ENCODE results near the gene PTPA. TPM values are rescaled to one million over a fixed set of nuclear protein-coding genes. Genes with fewer than 3 reads are reported as not detected.

PTPA gene
- total RNA-seq, 2 donors from 2014 or later, result 93.1 to 109 TPM

DNA sequence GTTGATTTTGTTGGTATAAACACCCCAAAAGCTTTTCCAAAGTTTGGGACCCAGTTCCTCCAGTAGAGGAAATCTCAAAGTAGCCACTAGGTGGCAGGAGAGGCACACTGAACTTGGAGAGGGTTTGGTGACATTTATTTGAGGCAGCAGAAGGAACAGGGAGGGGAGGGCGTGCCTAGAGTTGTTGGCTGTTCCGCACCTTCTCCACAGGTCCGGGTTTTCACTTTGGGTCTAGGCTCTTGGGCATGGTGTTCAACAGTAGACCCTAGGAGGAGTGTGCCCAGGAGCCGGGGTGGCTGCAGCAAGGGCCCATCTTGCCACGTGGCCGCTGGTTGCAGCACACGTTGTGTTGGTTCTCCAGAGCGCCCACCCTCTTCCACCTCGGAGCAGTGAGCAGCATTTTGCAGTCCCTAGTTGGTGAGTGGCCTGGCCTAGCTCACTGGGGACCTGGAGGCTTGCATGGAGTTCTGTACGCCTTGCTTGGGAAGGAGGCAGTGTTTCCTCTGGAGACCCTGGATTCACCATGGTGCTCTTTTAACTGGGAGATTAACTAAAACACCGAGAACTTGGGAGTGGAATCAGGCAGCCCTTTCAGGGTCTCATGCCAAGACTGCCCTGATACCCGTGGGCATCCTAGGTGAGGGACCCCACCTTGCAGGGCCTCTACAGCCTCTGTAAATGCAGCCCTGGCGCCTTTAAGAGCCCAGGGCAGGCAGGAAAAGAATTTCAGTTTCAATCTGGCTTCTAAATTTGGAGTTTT is 28.2 kb downstream of the PTPA start:
- H3K9me3 Mint-ChIP-seq, result no peaks in the 10 kb centered on the region
- DNase-seq (ENCODE audit: low spot score in 2 of 2), result peak; percentile 68 to 81
- ATAC-seq, result peak; percentile 53 to 65
- H3K27ac Mint-ChIP-seq, result peak overlapping the region; percentile 95 to 96
- peaks cover 4 to 6% of the 10 kb centered on the region in 2 donors for H3K36me3 Mint-ChIP-seq

DNA sequence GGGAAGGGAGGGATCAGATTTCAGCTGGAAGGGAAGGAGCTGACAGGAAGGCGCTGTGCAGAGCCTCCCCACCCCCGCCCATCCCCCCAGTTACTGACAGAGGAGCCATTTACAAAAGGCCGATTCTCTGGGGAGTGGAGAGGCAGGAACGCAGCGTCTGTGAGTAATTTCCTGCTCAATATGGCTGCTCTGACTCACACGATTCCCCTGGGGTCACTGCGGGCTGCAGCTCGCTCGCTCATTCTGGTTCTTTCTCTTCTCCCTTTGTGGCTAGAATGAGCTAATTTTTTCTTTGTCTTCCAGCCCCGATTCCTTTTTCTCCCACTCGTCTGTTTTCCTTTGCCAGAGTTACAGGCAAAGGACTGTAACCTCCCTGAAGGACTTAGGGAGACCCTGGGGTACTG is 28.8 kb downstream of the PTPA start:
- DNase-seq (ENCODE audit: low spot score in 2 of 2) (peak; percentile 74 to 85), ATAC-seq (peak; percentile 91)
- no peaks in the 10 kb centered on the region for H3K9me3 Mint-ChIP-seq
- H3K27ac Mint-ChIP-seq, result peak overlapping the region; percentile 95 to 96
- H3K36me3 Mint-ChIP-seq, result peaks cover 4 to 6% of the 10 kb centered on the region in 2 donors

DNA sequence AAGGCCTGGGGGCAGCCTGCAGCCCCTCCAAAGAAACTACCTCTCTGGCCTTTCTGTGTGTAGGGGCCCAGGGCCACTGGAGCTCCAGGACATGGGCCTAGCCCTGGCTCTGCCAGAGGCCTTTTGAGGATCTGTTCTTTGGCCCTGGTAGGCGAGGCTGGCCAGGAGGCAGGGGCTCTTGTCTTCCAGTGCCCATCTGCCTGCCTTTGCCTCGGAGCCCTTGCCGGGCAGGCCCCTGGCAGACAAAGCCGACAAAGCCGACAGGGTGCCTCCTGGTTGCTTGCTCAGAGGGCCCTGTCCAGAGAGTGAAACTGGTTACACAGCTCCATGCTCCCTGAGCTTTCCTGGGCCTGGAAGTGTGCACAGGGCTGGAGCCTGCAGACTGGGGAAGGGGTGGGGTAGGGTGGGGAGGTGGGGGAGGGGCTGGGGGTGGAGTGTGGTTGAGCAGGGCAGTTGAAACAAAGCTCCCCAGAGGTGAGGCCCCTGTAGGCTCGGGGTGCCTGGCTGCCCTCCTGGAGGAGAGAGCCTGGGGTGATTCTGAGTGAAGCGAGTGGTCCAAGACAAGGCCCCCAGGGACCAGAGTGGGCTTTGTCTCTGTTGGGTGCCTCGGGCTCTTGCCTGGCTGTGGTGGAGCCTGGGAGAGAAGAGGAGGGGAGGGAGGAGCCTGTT is 29.3 kb downstream of the PTPA start:
- H3K9me3 Mint-ChIP-seq, result no peaks in the 10 kb centered on the region
- peaks cover 4 to 6% of the 10 kb centered on the region in 2 donors for H3K36me3 Mint-ChIP-seq
- H3K27ac Mint-ChIP-seq, result peak overlapping the region; percentile 95 to 96
- peak; percentile 23 to 41 for ATAC-seq
- peak; percentile 28 to 69 for DNase-seq (ENCODE audit: low spot score in 2 of 2)

DNA sequence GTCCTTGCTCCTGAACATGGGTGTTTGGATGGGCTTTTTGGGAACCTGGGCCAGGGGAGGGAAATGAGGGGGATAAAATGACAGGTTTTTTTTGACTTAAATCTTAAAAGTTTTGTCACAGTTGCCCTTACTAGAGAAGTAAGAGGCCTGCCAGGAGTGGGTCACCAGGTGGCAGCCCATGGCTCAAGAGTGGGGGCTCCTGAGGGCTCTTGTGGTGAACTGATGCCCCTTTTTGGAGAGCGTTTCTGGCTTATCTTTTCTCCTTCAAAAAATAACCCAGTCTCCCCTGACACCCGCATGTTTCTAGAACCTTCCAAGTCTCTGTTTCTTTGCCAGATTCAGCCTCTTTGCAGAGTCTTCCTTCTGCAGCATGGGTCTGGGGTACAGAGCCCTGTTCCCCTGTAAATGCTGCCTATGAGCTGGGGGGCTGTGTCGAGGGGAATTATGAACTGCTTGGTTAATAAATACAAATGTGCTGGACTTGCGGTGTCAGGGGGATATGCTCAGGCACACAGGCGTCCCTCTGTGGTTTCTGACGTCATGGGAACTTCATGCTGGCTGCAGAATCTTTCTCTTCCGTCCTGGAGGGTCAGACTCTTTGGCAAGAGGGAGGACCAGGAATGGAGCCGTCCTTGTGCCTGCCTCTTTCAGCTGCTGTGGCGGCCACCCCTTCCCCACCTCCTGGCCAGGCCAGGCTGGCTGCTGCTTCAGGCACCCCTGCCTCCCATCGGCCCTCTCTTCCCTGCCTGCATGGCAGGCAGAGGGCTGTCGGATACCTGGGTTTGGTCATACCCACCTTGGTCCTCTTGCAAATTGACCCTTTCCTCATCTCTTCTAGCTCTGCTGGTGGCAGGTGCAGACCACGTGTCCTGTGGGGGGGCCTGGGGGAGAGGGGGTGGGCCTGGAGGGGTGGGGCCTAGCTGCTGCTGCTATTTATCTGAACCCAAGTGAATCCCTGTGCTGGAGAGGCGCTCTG is 30.1 kb downstream of the PTPA start:
- ATAC-seq (peak in 1 of 2 donors; percentile 10), DNase-seq (ENCODE audit: low spot score in 2 of 2) (peak in 1 of 2 donors; percentile 64)
- no peaks in the 10 kb centered on the region for H3K9me3 Mint-ChIP-seq
- H3K27ac Mint-ChIP-seq, result peak overlapping the region; percentile 95 to 96
- peaks cover 4 to 6% of the 10 kb centered on the region in 2 donors for H3K36me3 Mint-ChIP-seq

DNA sequence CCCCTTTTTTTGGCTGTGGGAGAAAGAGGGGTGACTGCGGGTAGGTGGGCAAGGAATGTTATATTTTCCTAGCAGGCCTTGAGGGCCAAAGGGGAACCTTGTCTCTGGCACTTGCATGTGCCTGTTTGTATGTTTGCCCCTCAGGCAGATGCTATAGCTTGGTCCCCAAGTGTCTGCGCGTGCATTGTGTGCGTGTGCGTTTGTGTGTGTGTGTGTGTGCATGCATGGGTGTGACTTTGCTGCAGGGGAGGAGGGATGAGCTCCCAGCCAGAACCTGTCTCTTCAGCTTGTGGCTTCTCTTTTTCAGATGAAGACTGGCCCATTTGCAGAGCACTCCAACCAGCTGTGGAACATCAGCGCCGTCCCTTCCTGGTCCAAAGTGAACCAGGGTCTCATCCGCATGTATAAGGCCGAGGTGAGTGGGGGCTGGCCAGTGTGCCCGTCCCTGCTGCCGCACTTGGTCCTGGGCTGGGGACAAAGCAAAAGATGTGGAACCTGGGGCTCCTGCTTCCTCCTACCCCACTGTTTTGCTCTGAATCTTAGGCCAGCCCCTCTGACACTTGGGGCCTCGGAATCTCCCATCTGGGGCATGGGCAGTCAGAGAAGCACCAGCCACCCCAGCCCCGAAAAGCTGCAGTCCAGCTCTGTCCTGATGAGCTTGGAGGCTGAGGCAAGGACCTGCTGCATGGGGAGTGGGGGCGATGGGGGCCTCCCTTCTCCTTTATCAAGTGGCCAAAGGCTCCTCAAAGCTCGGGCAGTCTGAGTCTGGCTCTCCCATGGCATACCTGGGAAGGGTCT is 31.1 kb downstream of the PTPA start:
- peak overlapping the region; percentile 29 to 95 for H3K27ac Mint-ChIP-seq
- no peak for DNase-seq (ENCODE audit: low spot score in 2 of 2)
- no peaks in the 10 kb centered on the region for H3K9me3 Mint-ChIP-seq
- no peak for ATAC-seq
- peaks cover 4 to 6% of the 10 kb centered on the region in 2 donors for H3K36me3 Mint-ChIP-seq

DNA sequence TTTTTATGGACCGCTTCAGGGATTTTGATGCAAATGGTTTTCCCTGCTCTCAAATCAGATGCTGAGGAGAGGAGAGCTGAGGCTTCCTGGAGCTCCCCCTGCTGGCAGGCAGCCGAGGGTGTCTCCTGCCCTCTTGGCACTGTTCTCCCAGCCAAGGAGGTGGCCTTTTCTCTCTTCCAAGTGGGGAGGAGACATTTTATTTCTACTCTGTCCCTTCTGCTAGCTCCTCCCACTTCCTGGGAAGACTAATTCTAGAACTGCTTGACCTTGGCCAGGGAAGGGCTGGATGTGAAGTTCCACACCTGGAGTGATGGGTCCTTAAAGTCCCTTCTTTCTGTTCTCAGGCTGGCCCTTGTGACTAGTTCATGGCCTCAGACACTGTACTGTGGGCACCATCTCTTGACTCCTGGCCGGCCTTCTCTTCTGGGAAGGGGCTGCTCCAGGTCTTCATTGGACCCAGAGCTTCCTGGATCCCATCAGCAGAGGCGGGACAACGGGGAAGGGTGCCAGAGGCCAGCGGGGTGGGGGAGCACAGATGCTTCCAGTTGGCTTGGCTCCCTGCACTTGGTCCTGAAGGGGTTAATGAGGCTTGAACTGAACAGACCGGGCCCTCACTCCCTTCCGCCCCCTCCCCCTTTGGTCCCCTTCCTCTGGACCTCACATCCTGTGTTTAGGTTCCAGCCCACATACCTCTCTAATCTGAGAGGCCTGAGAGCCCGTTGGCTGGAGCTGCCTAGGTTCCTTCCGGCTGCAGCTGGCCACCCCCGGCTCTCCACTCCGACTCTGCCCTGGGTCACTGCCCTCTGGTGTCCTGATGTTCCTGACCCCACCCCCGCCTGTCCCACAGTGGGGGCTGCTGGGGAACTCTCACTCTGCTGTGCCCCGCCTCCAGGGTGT is 32.1 kb downstream of the PTPA start:
- peak in 1 of 2 donors; percentile 81 for DNase-seq (ENCODE audit: low spot score in 2 of 2)
- peak in 1 of 2 donors; percentile 20 for ATAC-seq
- Mint-ChIP-seq H3K9me3 (no peaks in the 10 kb centered on the region), H3K27ac (peak overlapping the region; percentile 91 to 95), H3K36me3 (peaks cover 4 to 6% of the 10 kb centered on the region in 2 donors)

DNA sequence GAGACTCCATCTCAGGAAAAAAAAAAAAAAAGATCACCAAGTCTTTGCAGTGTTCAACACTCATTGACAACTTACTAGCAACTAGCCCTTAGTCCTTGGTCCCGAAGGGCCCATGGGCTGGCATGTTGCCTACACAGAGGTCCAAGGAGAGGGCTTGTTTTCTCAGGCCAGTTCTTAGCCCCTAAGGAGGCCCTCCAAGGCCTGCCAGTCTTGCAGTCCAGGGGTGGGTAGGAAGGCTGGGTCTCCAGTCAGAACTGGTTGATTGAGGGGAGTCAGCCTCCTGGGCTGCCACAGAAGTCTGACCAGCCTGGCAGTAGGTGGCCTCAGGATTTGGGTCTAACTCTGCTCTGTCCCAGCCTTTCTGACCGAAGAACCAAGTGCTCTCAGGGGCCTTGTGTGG is 34.1 kb downstream of the PTPA start:
- ATAC-seq, result no peak
- H3K36me3 Mint-ChIP-seq, result peaks cover 4 to 6% of the 10 kb centered on the region in 2 donors
- H3K27ac Mint-ChIP-seq, result no peak overlapping the region
- no peaks in the 10 kb centered on the region for H3K9me3 Mint-ChIP-seq
- DNase-seq (ENCODE audit: low spot score in 2 of 2), result no peak

DNA sequence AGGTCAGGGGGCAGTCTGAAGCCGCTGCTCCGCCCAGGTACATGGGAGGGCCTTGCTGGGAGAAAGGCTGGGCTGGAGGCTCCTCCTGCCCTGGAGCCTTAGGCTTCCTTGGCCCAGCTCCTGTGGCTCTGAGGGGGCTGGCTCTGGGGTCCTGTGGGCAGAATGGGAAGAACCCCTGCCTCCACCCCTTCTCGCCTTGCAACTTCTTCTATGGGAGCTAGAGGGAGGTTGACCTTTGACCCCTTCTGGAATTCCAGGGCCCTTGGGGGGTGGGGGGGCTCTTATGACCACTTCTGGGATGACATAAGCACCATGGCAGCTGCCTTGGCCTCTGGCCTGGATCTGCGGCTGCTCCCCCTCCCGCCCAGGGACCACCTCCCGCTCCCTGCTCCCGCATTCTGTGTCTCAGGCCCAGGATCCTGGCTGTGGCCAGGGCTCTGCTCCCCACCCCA is 34.7 kb downstream of the PTPA start:
- Mint-ChIP-seq H3K9me3 (no peaks in the 10 kb centered on the region), H3K36me3 (peaks cover 4 to 6% of the 10 kb centered on the region in 2 donors), H3K27ac (no peak overlapping the region)
- ATAC-seq, result no peak
- no peak for DNase-seq (ENCODE audit: low spot score in 2 of 2)

DNA sequence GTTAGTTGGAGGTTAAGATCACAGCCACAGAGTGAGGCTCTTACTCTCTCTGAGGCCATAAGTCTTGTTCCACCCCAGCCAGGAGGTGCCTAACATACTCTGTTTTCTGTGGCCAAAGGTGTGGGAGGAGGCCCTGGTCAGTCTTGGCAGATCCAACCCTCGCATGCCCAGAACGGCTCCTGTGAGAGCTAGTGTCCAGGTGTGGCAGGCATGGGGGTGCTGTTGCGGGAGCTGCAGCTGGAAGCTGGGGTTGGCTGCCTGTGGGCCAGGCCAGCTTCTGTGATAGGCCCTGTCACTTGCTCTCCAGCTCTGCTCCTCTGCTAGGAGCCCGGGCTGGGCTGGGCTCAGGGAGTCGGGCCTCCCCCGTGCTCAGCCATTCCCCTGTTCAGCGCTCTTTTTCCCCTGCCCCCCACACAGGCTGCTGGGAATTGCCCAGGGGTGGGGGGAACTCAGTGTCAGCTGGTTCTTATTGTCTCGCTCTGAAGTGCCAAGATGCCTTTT is 35.3 kb downstream of the PTPA start:
- peaks cover 4 to 6% of the 10 kb centered on the region in 2 donors for H3K36me3 Mint-ChIP-seq
- DNase-seq (ENCODE audit: low spot score in 2 of 2) (no peak), ATAC-seq (no peak)
- peak overlapping the region in 1 of 2 donors; percentile 74 for H3K27ac Mint-ChIP-seq
- no peaks in the 10 kb centered on the region for H3K9me3 Mint-ChIP-seq

DNA sequence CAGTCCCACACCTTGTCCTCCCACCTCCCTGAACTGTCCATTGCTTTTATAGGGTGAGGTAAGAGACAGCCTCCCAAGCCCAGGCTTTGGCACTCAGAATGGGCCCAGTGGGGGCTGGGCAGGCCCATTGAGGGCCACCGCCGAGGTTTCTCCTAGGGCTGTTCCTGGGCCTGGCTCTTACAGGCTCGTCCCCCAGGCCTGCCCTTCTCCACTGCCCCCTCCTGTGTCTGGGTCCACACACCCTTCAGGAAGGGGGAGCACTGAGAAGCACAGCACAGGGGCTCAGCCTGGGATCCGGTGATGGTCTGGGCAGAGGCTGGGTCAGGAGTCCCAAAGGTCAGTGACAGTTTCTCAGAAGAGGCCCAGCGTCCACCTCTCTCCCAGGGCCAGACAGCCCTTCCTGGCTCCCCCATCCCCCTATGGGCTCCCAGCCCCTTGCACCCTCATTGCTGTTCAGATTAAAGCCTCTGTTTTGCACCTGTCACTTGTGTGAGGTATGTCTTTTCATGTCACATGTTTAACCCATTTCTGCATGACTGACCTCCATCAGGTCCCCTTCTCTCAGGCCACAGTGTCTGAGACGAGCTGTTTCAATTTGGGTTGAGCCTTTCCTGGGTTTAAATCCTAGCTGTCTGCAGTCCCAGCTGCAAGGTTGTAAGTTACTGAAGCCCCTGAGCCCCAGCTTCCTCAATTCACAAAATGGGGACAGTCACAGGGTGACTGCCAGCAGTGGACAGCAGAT is 37.4 kb downstream of the PTPA start:
- Mint-ChIP-seq H3K9me3 (no peaks in the 10 kb centered on the region), H3K36me3 (peaks cover 0 to 6% of the 10 kb centered on the region in 2 donors), H3K27ac (peak overlapping the region in 1 of 2 donors; percentile 68)
- no peak for DNase-seq (ENCODE audit: low spot score in 2 of 2)
- no peak for ATAC-seq

DNA sequence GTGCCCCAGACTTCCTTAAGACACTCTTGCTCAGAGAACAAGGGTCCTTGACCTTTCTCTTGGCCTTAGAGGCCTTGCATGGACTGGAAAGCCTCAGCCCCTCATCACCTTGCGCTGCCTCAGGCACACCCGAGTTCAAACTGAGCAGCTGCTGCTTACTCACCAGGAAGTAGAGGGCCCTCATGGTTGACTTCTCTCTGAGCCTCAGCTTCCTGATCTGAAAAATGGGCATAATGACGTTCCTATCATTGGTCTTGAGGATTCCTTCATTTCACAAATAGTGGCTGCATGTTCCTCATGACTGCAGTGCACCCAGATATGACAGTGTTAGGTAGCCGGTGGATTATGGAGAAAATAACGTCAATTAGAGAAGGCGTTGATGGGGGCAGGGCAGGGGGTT is 38.2 kb downstream of the PTPA start:
- no peak for ATAC-seq
- H3K9me3 Mint-ChIP-seq, result no peaks in the 10 kb centered on the region
- no peak for DNase-seq (ENCODE audit: low spot score in 2 of 2)
- H3K27ac Mint-ChIP-seq, result peak overlapping the region in 1 of 2 donors; percentile 33
- no peaks in the 10 kb centered on the region for H3K36me3 Mint-ChIP-seq

DNA sequence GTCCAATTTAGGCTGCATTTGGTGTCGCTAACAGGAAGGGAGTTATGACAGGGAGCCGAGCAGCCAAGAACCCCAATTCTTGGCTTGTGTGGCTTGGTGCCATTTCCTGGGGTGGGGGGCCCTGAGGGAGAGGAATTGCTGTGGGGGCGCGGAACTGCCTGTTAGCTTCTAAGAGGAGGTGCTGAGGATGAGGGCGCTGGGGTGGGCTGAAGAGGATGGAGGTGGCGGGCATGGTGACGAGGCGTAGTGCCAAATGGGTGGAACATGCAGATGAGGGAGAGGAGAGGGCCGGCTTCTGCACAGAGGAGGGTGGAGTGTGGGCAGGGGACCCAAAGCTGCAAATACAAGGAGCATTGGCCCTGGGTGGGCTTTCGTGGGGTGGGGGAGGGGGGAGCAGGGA is 38.9 kb downstream of the PTPA start:
- no peaks in the 10 kb centered on the region for H3K9me3 Mint-ChIP-seq
- peak overlapping the region in 1 of 2 donors; percentile 81 for H3K27ac Mint-ChIP-seq
- no peaks in the 10 kb centered on the region for H3K36me3 Mint-ChIP-seq
- no peak for DNase-seq (ENCODE audit: low spot score in 2 of 2)
- ATAC-seq, result no peak

DNA sequence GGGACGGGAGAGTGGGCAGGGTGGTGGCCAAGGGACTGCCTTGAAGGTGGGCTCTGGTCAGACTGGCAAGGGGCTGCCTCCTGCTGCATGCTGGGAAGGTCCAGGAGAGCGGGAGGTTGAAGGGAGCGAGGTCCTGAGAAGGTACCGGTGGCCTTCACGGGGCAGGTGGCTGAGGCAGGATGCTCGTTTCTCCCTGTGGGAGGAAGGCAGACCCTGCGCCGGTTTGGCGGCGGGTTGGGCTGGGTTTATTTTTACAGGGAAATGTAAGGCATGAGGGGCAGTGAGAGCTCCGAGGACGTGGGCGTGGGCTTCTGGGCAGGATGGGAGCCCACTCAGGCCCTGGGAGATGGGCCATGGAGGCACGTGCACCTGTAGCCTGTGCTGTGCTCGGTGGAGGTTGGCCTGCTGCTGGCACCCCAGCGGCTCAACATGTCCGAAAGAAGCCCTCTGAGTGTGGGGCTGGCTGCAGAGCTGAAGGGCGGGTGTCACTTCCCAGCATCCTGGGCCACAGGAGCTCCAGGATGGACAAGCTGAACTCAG is 39.5 kb downstream of the PTPA start:
- DNase-seq (ENCODE audit: low spot score in 2 of 2) (no peak), ATAC-seq (no peak)
- peak overlapping the region in 1 of 2 donors; percentile 81 for H3K27ac Mint-ChIP-seq
- no peaks in the 10 kb centered on the region for H3K9me3 Mint-ChIP-seq
- no peaks in the 10 kb centered on the region for H3K36me3 Mint-ChIP-seq

DNA sequence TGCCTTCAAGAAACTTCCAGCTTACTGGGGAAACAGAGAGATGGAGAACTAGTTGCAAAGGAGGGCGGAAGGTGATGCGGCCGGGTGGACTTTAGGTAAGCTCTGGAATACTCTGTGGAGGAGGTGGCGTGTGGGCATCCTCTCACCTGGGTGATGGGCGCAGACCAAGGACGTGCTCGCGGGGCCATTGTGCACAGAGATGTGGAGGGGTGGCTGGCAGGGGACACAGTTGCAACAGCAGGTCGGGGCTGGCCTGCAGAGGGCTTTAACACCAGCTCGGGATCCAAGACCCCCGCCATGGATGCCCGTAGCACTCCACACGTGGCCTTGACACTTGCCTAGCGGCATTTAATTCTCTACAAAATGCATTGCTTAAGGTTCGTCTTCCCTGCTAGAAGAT is 40.3 kb downstream of the PTPA start:
- peak overlapping the region; percentile 37 to 66 for H3K27ac Mint-ChIP-seq
- no peaks in the 10 kb centered on the region for H3K36me3 Mint-ChIP-seq
- no peaks in the 10 kb centered on the region for H3K9me3 Mint-ChIP-seq
- ATAC-seq (no peak), DNase-seq (ENCODE audit: low spot score in 2 of 2) (no peak)
